Measurements from ENCODE around the gene MBD3.

The MBD3 gene

GRCh38 chr19:1632462-1633268 is 40.0 kb upstream of the MBD3 start:
- TF ChIP-seq EZH2 (optimal IDR thresholded peaks at IDR 0.05; ENCODE audit: low read depth, low read length) (no peak), EZH2phosphoT487 (IDR thresholded peaks at IDR 0.05; ENCODE audit: low read length) (no peak), CTCF (IDR thresholded peaks at IDR 0.05; ENCODE audit: low read length) (no peak)
- H3K36me3 ChIP-seq (replicated peaks; ENCODE audit: insufficient read depth, low read length): peaks cover 21% of the 10 kb centered on the region
- H2AFZ ChIP-seq (ENCODE audit: low read length): no peak overlapping the region
- H3K79me2 ChIP-seq (ENCODE audit: low read length): peaks cover 87% of the 10 kb centered on the region
- no peak overlapping the region for H3K9ac ChIP-seq (ENCODE audit: low read length)
- H3K4me3 ChIP-seq (ENCODE audit: low read length): no peak overlapping the region
- no peak overlapping the region for H3K27ac ChIP-seq (ENCODE audit: low read length)
- no peak overlapping the region for H3K4me2 ChIP-seq (ENCODE audit: low read depth, low read length)
- no peaks in the 10 kb centered on the region for H3K9me2 ChIP-seq (replicated peaks; ENCODE audit: insufficient read depth, low read length)
- no peak for DNase-seq
- H4K20me1 ChIP-seq (ENCODE audit: insufficient read depth, low read length): peaks cover 57% of the 10 kb centered on the region
- no peaks in the 10 kb centered on the region for H3K4me1 ChIP-seq (ENCODE audit: low read length)
- H3K27me3 ChIP-seq (replicated peaks; ENCODE audit: insufficient read depth, low read length): no peaks in the 10 kb centered on the region
- no peaks in the 10 kb centered on the region for H3K9me3 ChIP-seq (replicated peaks; ENCODE audit: insufficient read depth, low read length)
- H3F3A ChIP-seq (ENCODE audit: insufficient read depth, low read length): no peaks in the 10 kb centered on the region

GRCh38 chr19:1631557-1632100 is 39.0 kb upstream of the MBD3 start:
- peaks cover 21% of the 10 kb centered on the region for H3K36me3 ChIP-seq (replicated peaks; ENCODE audit: insufficient read depth, low read length)
- peaks cover 55% of the 10 kb centered on the region for H4K20me1 ChIP-seq (ENCODE audit: insufficient read depth, low read length)
- DNase-seq: no peak
- no peaks in the 10 kb centered on the region for H3F3A ChIP-seq (ENCODE audit: insufficient read depth, low read length)
- peaks cover 84% of the 10 kb centered on the region for H3K79me2 ChIP-seq (ENCODE audit: low read length)
- no peak overlapping the region for H2AFZ ChIP-seq (ENCODE audit: low read length)
- H3K4me1 ChIP-seq (ENCODE audit: low read length): no peaks in the 10 kb centered on the region
- H3K27ac ChIP-seq (ENCODE audit: low read length): no peak overlapping the region
- TF ChIP-seq EZH2phosphoT487 (IDR thresholded peaks at IDR 0.05; ENCODE audit: low read length) (no peak), EZH2 (optimal IDR thresholded peaks at IDR 0.05; ENCODE audit: low read depth, low read length) (no peak), CTCF (IDR thresholded peaks at IDR 0.05; ENCODE audit: low read length) (no peak)
- no peak overlapping the region for H3K9ac ChIP-seq (ENCODE audit: low read length)
- no peaks in the 10 kb centered on the region for H3K9me3 ChIP-seq (replicated peaks; ENCODE audit: insufficient read depth, low read length)
- no peak overlapping the region for H3K4me2 ChIP-seq (ENCODE audit: low read depth, low read length)
- no peaks in the 10 kb centered on the region for H3K9me2 ChIP-seq (replicated peaks; ENCODE audit: insufficient read depth, low read length)
- H3K4me3 ChIP-seq (ENCODE audit: low read length): no peak overlapping the region
- H3K27me3 ChIP-seq (replicated peaks; ENCODE audit: insufficient read depth, low read length): no peaks in the 10 kb centered on the region

- no peaks in the 10 kb centered on the region for H3F3A ChIP-seq (ENCODE audit: insufficient read depth, low read length)
- TF ChIP-seq EZH2phosphoT487 (IDR thresholded peaks at IDR 0.05; ENCODE audit: low read length) (no peak), CTCF (IDR thresholded peaks at IDR 0.05; ENCODE audit: low read length) (no peak), EZH2 (optimal IDR thresholded peaks at IDR 0.05; ENCODE audit: low read depth, low read length) (no peak)
- H3K79me2 ChIP-seq (ENCODE audit: low read length): peaks cover 84% of the 10 kb centered on the region
- no peaks in the 10 kb centered on the region for H3K9me2 ChIP-seq (replicated peaks; ENCODE audit: insufficient read depth, low read length)
- no peak overlapping the region for H3K27ac ChIP-seq (ENCODE audit: low read length)
- peaks cover 49% of the 10 kb centered on the region for H4K20me1 ChIP-seq (ENCODE audit: insufficient read depth, low read length)
- peaks cover 23% of the 10 kb centered on the region for H3K36me3 ChIP-seq (replicated peaks; ENCODE audit: insufficient read depth, low read length)
- no peak for DNase-seq
- H2AFZ ChIP-seq (ENCODE audit: low read length): no peak overlapping the region
- H3K4me1 ChIP-seq (ENCODE audit: low read length): no peaks in the 10 kb centered on the region
- H3K9ac ChIP-seq (ENCODE audit: low read length): no peak overlapping the region
- no peak overlapping the region for H3K4me3 ChIP-seq (ENCODE audit: low read length)
- H3K27me3 ChIP-seq (replicated peaks; ENCODE audit: insufficient read depth, low read length): no peaks in the 10 kb centered on the region
- H3K9me3 ChIP-seq (replicated peaks; ENCODE audit: insufficient read depth, low read length): no peaks in the 10 kb centered on the region
- no peak overlapping the region for H3K4me2 ChIP-seq (ENCODE audit: low read depth, low read length)
Measured at GRCh38 chr19:1630811-1631210, 38.1 kb upstream of the MBD3 start.
